Ishikawa (cell line): ENCODE data around the gene BCAP31.

Experiments
- CEBPB ChIP-seq: IDR thresholded peaks from 2 replicates; pipeline ENCODE4 v1.6.1; 2012
- CREB1 ChIP-seq: IDR thresholded peaks from 2 replicates; pipeline ENCODE4 v1.6.1; 2012; ENCODE audit warnings: low read depth
- EGR1 ChIP-seq: IDR thresholded peaks from 2 replicates; pipeline ENCODE4 v1.6.1; 2012
- EP300 ChIP-seq: IDR thresholded peaks from 2 replicates; pipeline ENCODE4 v1.6.1; 2012; ENCODE audit warnings: borderline replicate concordance
- FOXM1 ChIP-seq: IDR thresholded peaks from 2 replicates; pipeline ENCODE4 v1.6.1; 2012; ENCODE audit warnings: low read depth, borderline replicate concordance
- MAX ChIP-seq: IDR thresholded peaks from 2 replicates; pipeline ENCODE4 v1.6.1; 2012
- NFIC ChIP-seq: IDR thresholded peaks from 2 replicates; pipeline ENCODE4 v1.6.1; 2012
- RAD21 ChIP-seq: IDR thresholded peaks from 2 replicates; pipeline ENCODE4 v1.6.1; 2012; ENCODE audit warnings: low read depth
- TAF1 ChIP-seq: IDR thresholded peaks from 2 replicates; pipeline ENCODE4 v1.6.1; 2012; ENCODE audit warnings: low read depth, mild to moderate bottlenecking
- TCF12 ChIP-seq: IDR thresholded peaks from 2 replicates; pipeline ENCODE4 v1.6.1; 2012; ENCODE audit warnings: low read depth
- TEAD4 ChIP-seq: IDR thresholded peaks from 2 replicates; pipeline ENCODE4 v1.6.1; 2012
- YY1 ChIP-seq: IDR thresholded peaks from 2 replicates; pipeline ENCODE4 v1.6.1; 2012; ENCODE audit warnings: low read depth
- ZBTB7A ChIP-seq: IDR thresholded peaks from 2 replicates; pipeline ENCODE4 v1.6.1; 2012; ENCODE audit warnings: low read depth
- TF ChIP-seq, protein P1 (sequence below): IDR thresholded peaks from 2 replicates; pipeline ENCODE4 v1.6.1; 2012
- TF ChIP-seq, protein P2 (sequence below): IDR thresholded peaks from 2 replicates; pipeline ENCODE4 v1.6.1; 2012; ENCODE audit warnings: low read depth, mild to moderate bottlenecking

The BCAP31 gene

GRCh38 chrX:153740631-153741222, 16.5 kb upstream of the BCAP31 start:
- no peak for TF ChIP-seq TAF1
- TF ChIP-seq CREB1, result no peak
- no peak for TF ChIP-seq NFIC
- no peak for TF ChIP-seq ZBTB7A
- no peak for TF ChIP-seq TEAD4
- no peak for TF ChIP-seq FOXM1
- no peak for TF ChIP-seq EP300
- no peak for TF ChIP-seq CEBPB
- no peak for TF ChIP-seq RAD21
- no peak for TF ChIP-seq MAX

- TF ChIP-seq, protein P1, sequence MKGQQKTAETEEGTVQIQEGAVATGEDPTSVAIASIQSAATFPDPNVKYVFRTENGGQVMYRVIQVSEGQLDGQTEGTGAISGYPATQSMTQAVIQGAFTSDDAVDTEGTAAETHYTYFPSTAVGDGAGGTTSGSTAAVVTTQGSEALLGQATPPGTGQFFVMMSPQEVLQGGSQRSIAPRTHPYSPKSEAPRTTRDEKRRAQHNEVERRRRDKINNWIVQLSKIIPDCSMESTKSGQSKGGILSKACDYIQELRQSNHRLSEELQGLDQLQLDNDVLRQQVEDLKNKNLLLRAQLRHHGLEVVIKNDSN, result no peak
- TF ChIP-seq TCF12 (no peak), YY1 (no peak), EGR1 (no peak), TEAD4 (no peak), CREB1 (no peak), NFIC (no peak), TAF1 (no peak), CEBPB (no peak), EP300 (no peak), RAD21 (no peak), FOXM1 (no peak), MAX (no peak), ZBTB7A (no peak)
These were observed 15.7 kb upstream of the BCAP31 start for GRCh38 chrX:153739754-153740486.

GRCh38 chrX:153738056-153738605, 13.9 kb upstream of the BCAP31 start:
- no peak for TF ChIP-seq CEBPB
- TF ChIP-seq FOXM1, result no peak
- TF ChIP-seq, protein P2, sequence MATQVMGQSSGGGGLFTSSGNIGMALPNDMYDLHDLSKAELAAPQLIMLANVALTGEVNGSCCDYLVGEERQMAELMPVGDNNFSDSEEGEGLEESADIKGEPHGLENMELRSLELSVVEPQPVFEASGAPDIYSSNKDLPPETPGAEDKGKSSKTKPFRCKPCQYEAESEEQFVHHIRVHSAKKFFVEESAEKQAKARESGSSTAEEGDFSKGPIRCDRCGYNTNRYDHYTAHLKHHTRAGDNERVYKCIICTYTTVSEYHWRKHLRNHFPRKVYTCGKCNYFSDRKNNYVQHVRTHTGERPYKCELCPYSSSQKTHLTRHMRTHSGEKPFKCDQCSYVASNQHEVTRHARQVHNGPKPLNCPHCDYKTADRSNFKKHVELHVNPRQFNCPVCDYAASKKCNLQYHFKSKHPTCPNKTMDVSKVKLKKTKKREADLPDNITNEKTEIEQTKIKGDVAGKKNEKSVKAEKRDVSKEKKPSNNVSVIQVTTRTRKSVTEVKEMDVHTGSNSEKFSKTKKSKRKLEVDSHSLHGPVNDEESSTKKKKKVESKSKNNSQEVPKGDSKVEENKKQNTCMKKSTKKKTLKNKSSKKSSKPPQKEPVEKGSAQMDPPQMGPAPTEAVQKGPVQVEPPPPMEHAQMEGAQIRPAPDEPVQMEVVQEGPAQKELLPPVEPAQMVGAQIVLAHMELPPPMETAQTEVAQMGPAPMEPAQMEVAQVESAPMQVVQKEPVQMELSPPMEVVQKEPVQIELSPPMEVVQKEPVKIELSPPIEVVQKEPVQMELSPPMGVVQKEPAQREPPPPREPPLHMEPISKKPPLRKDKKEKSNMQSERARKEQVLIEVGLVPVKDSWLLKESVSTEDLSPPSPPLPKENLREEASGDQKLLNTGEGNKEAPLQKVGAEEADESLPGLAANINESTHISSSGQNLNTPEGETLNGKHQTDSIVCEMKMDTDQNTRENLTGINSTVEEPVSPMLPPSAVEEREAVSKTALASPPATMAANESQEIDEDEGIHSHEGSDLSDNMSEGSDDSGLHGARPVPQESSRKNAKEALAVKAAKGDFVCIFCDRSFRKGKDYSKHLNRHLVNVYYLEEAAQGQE, result no peak
- TF ChIP-seq, protein P1, result no peak
- no peak for TF ChIP-seq MAX
- TF ChIP-seq NFIC, result no peak

DNA sequence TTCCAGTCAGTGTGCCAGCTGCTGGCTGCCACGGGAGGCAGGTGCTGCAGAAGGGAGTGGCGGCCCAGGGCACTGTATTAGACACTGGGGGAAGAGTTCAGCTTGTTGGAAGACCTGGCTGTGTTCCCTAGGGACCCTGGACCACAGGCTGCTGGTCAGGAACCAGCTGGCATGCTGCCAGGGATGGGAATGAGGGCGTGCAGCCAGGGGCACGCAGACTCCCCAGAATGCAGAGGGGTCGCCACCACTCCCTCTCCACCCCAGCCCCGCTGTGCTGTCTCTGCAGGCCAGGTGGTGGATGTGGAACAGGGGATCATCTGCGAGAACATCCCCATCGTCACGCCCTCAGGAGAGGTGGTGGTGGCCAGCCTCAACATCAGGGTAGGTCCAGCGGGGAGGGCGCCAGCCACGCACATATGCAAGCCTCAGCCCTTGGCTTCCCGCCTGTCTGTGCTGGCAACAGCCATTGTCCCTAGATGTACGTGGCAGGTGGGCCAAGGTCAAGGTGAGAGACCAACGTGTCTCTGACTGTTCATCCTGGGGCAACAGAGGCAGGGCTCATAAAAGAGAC, 12.8 kb upstream of the BCAP31 start:
- TF ChIP-seq CREB1, result no peak
- no peak for TF ChIP-seq EP300
- TF ChIP-seq CEBPB, result no peak
- TF ChIP-seq YY1, result no peak
- TF ChIP-seq NFIC, result no peak
- TF ChIP-seq TCF12, result no peak
- no peak for TF ChIP-seq FOXM1
- TF ChIP-seq, protein P1, result no peak
- TF ChIP-seq, protein P2, result no peak
- no peak for TF ChIP-seq RAD21
- TF ChIP-seq EGR1, result no peak
- no peak for TF ChIP-seq TAF1
- TF ChIP-seq ZBTB7A, result no peak
- no peak for TF ChIP-seq TEAD4
